ENCODE measurements around the gene PGK1.
"Not testable (repeated sequence)": the region's sequence is repeated elsewhere in the genome, so short reads cannot be mapped to it uniquely, and the experiment has no call there.

Gene PGK1

GRCh38 chrX:78116365-78116764 lies 12.3 kb downstream of the PGK1 start:
- DNase-seq (ENCODE audit: low read depth, low spot score), result no peak

GRCh38 chrX:78116766-78117165 lies 12.7 kb downstream of the PGK1 start:
- no peak for DNase-seq (ENCODE audit: low read depth, low spot score)

GRCh38 chrX:78118628-78119027 lies 14.6 kb downstream of the PGK1 start:
- no peak for DNase-seq (ENCODE audit: low read depth, low spot score)

- no peak for DNase-seq (ENCODE audit: low read depth, low spot score)
These were observed 15.6 kb downstream of the PGK1 start for GRCh38 chrX:78119521-78120227.

GRCh38 chrX:78123190-78123589 lies 19.1 kb downstream of the PGK1 start:
- peak; percentile 2 for DNase-seq (ENCODE audit: low read depth, low spot score)

- DNase-seq (ENCODE audit: low read depth, low spot score), result no peak
These were observed 20.3 kb downstream of the PGK1 start for GRCh38 chrX:78124307-78124706.

GRCh38 chrX:78125148-78125547 lies 21.1 kb downstream of the PGK1 start:
- no peak for DNase-seq (ENCODE audit: low read depth, low spot score)

GRCh38 chrX:78125781-78126180 lies 21.7 kb downstream of the PGK1 start:
- not testable (repeated sequence) for DNase-seq (ENCODE audit: low read depth, low spot score)

GRCh38 chrX:78129714-78130113 lies 25.7 kb downstream of the PGK1 start:
- DNase-seq (ENCODE audit: low read depth, low spot score), result no peak

- no peak for DNase-seq (ENCODE audit: low read depth, low spot score)
These were observed 26.3 kb downstream of the PGK1 start for GRCh38 chrX:78130396-78130795.

GRCh38 chrX:78131117-78131516 lies 27.1 kb downstream of the PGK1 start:
- DNase-seq (ENCODE audit: low read depth, low spot score), result no peak

- no peak for DNase-seq (ENCODE audit: low read depth, low spot score)
These were observed 29.4 kb downstream of the PGK1 start for GRCh38 chrX:78133238-78133960.

- peak; percentile 62 for DNase-seq (ENCODE audit: low read depth, low spot score)
These were observed 35.4 kb downstream of the PGK1 start, which contains the start of gene TAF9B for GRCh38 chrX:78139160-78140123. Gene TAF9B, minus strand, starts transcription at chrX:78139650. Its CDS starts 39 bp downstream, at chrX:78139611.

GRCh38 chrX:78140206-78140605 lies 36.2 kb downstream of the PGK1 start:
- no peak for DNase-seq (ENCODE audit: low read depth, low spot score)

GRCh38 chrX:78147002-78147540 lies 43.0 kb downstream of the PGK1 start:
- DNase-seq (ENCODE audit: low read depth, low spot score), result not testable (repeated sequence)

- not testable (repeated sequence) for DNase-seq (ENCODE audit: low read depth, low spot score)
These were observed 53.3 kb downstream of the PGK1 start for GRCh38 chrX:78157373-78157772.

GRCh38 chrX:78157846-78158245 lies 53.8 kb downstream of the PGK1 start:
- not testable (repeated sequence) for DNase-seq (ENCODE audit: low read depth, low spot score)

- not testable (repeated sequence) for DNase-seq (ENCODE audit: low read depth, low spot score)
These were observed 56.7 kb downstream of the PGK1 start for GRCh38 chrX:78160711-78161110.

GRCh38 chrX:78163175-78163574 lies 59.1 kb downstream of the PGK1 start:
- not testable (repeated sequence) for DNase-seq (ENCODE audit: low read depth, low spot score)

GRCh38 chrX:78165425-78165824 lies 61.4 kb downstream of the PGK1 start:
- no peak for DNase-seq (ENCODE audit: low read depth, low spot score)

- DNase-seq (ENCODE audit: low read depth, low spot score), result no peak
These were observed 64.0 kb downstream of the PGK1 start for GRCh38 chrX:78168065-78168464.
